GM23338 (cell line): ENCODE results near the gene CLTA. TPM values are rescaled to one million over a fixed set of nuclear protein-coding genes. Genes with fewer than 3 reads are reported as not detected.

Experiments
- ATAC-seq: fragments of 200-7000 bp; cut with Tn5 transposase; 3 replicates; pipeline ENCODE4 v1.9.1; 2020
- DNase-seq: peaks from one replicate; pipeline ENCODE4 v3.0.0-alpha.2; 2015; ENCODE audit warnings: low spot score
- H2AFZ ChIP-seq: fragments of 200-600 bp; sonication (generic); 2 replicates; pipeline ENCODE4 v1.8.0; 2016; ENCODE audit warnings: antibody characterized with exemption, mild to moderate bottlenecking, moderate library complexity
- H3F3A ChIP-seq: fragments of 200-600 bp; sonication (generic); replicated peaks from 2 replicates; pipeline ENCODE4 v1.8.0; 2017; ENCODE audit warnings: antibody characterized with exemption, mixed run types, low read depth
- H3K27ac ChIP-seq: fragments of 200-600 bp; sonication (generic); 2 replicates; pipeline ENCODE4 v1.6.1; 2016; ENCODE audit warnings: low read depth
- H3K27me3 ChIP-seq: fragments of 200-600 bp; sonication (generic); 2 replicates; pipeline ENCODE4 v1.8.0; 2016; ENCODE audit warnings: mild to moderate bottlenecking, mixed run types, moderate library complexity; ENCODE audit not compliant: insufficient read depth
- H3K36me3 ChIP-seq: fragments of 200-600 bp; sonication (generic); 2 replicates; pipeline ENCODE4 v1.8.0; 2016; ENCODE audit warnings: mild to moderate bottlenecking; ENCODE audit not compliant: insufficient read depth
- H3K4me1 ChIP-seq: fragments of 200-600 bp; sonication (generic); 2 replicates; pipeline ENCODE4 v1.8.0; 2016; ENCODE audit warnings: mild to moderate bottlenecking, moderate library complexity; ENCODE audit not compliant: insufficient read depth
- H3K4me2 ChIP-seq: fragments of 200-600 bp; sonication (generic); 2 replicates; pipeline ENCODE4 v1.7.1; 2017; ENCODE audit warnings: mixed run types
- H3K4me3 ChIP-seq: fragments of 200-600 bp; sonication (generic); 2 replicates; pipeline ENCODE4 v1.6.1; 2016; ENCODE audit warnings: mixed run types
- H3K79me2 ChIP-seq: fragments of 200-600 bp; sonication (generic); replicated peaks from 2 replicates; pipeline ENCODE4 v1.8.0; 2017; ENCODE audit warnings: mild to moderate bottlenecking; ENCODE audit not compliant: insufficient read depth
- H3K9me2 ChIP-seq: fragments of 200-600 bp; sonication (generic); 2 replicates; pipeline ENCODE4 v1.8.0; 2017; ENCODE audit not compliant: insufficient read depth
- H4K20me1 ChIP-seq: fragments of 200-600 bp; sonication (generic); replicated peaks from 2 replicates; pipeline ENCODE4 v1.8.0; 2017; ENCODE audit warnings: mild to moderate bottlenecking; ENCODE audit not compliant: insufficient read depth
- H3K27ac Mint-ChIP-seq: 2 replicates; pipeline ENCODE4 v1.8.0; 2020; ENCODE audit warnings: inconsistent platforms, mild to moderate bottlenecking, moderate library complexity, mixed read lengths
- H3K27me3 Mint-ChIP-seq: 3 replicates; pipeline ENCODE4 v1.8.0; 2022; ENCODE audit warnings: low read depth, mild to moderate bottlenecking, moderate library complexity, mixed read lengths, inconsistent platforms; ENCODE audit not compliant: insufficient read depth, poor library complexity
- H3K36me3 Mint-ChIP-seq: 3 replicates; pipeline ENCODE4 v1.8.0; 2021; ENCODE audit warnings: low read depth, mild to moderate bottlenecking, inconsistent platforms, moderate library complexity, mixed read lengths
- H3K4me1 Mint-ChIP-seq: 3 replicates; pipeline ENCODE4 v1.8.0; 2020; ENCODE audit warnings: mild to moderate bottlenecking, inconsistent platforms, mixed read lengths
- H3K4me3 Mint-ChIP-seq: 3 replicates; pipeline ENCODE4 v1.8.0; 2021; ENCODE audit warnings: moderate library complexity, mild to moderate bottlenecking, inconsistent platforms, mixed read lengths
- H3K9me3 Mint-ChIP-seq: 3 replicates; pipeline ENCODE4 v1.8.0; 2020; ENCODE audit warnings: moderate library complexity, mild to moderate bottlenecking, inconsistent platforms, mixed read lengths
- CREB1 ChIP-seq: fragments of 250-450 bp; sonication (Bioruptor Pico); IDR thresholded peaks from 2 replicates; pipeline ENCODE4 v1.5.0; 2020; ENCODE audit warnings: low read depth, mild to moderate bottlenecking, moderate library complexity
- EZH2 ChIP-seq: fragments of 200-600 bp; sonication (generic); IDR thresholded peaks from one replicate; pipeline ENCODE4 v1.8.0; 2017; ENCODE audit warnings: antibody characterized with exemption, mild to moderate bottlenecking, low read depth; ENCODE audit not compliant: unreplicated experiment
- EZH2phosphoT487 ChIP-seq: fragments of 200-600 bp; sonication (generic); IDR thresholded peaks from one replicate; pipeline ENCODE4 v1.8.1; 2018; ENCODE audit warnings: antibody characterized with exemption; ENCODE audit not compliant: unreplicated experiment
- JUNB ChIP-seq: IDR thresholded peaks from one replicate; pipeline ENCODE4 v1.6.1; 2016; ENCODE audit warnings: antibody characterized with exemption; ENCODE audit not compliant: unreplicated experiment
- NANOG ChIP-seq: IDR thresholded peaks from 2 replicates; pipeline ENCODE4 v1.6.1; 2016; ENCODE audit warnings: antibody characterized with exemption, borderline replicate concordance
- POLR2AphosphoS5 ChIP-seq: IDR thresholded peaks from 2 replicates; pipeline ENCODE4 v1.6.1; 2016; ENCODE audit warnings: antibody characterized with exemption, low read depth
- STAT1 ChIP-seq: IDR thresholded peaks from one replicate; pipeline ENCODE4 v1.6.1; 2016; ENCODE audit warnings: antibody characterized with exemption; ENCODE audit not compliant: unreplicated experiment
- ZNF114 ChIP-seq: fragments of 250-450 bp; sonication (Bioruptor Pico); IDR thresholded peaks from 2 replicates; pipeline ENCODE4 v1.5.0; 2020; ENCODE audit warnings: mild to moderate bottlenecking, moderate library complexity
- ZNF331 ChIP-seq: fragments of 250-450 bp; sonication (Bioruptor Pico); IDR thresholded peaks from 2 replicates; pipeline ENCODE4 v1.5.0; 2020; ENCODE audit warnings: low read depth, mild to moderate bottlenecking, moderate library complexity
- polyA plus RNA-seq: library from polyadenylated mRNA; unstranded; fragments of >200 nt; fragmentation: Nextera tagmentation; extraction: Ambion mirVana; gene quantifications from 2 replicates; pipeline ENCODE4 v1.2.1, GENCODE V29; 2016
- total RNA-seq: library from RNA; depleted of rRNA; stranded (reverse); fragments of >200 nt; shearing (Covaris generic); gene quantifications from 2 replicates; pipeline ENCODE4 v1.2.3, GENCODE V29; 2014
- TF ChIP-seq, protein P1 (sequence below): fragments of 250-450 bp; sonication (Bioruptor Pico); IDR thresholded peaks from 2 replicates; pipeline ENCODE4 v1.5.0; 2020; ENCODE audit warnings: mild to moderate bottlenecking, moderate library complexity
- TF ChIP-seq, protein P2 (sequence below): IDR thresholded peaks from one replicate; pipeline ENCODE4 v1.6.1; 2018; ENCODE audit warnings: antibody characterized with exemption; ENCODE audit not compliant: unreplicated experiment
- TF ChIP-seq, protein P3 (sequence below), 2 experiments: fragments of 200-600 bp in 1 of 2; sonication (generic) in 1 of 2; conservative IDR thresholded peaks; 2 replicates each; pipeline versions ENCODE4 v1.5.1 to v1.6.1; 2016 to 2017; ENCODE audit warnings: antibody characterized with exemption in 2 of 2, low read depth in 2 of 2, mild to moderate bottlenecking in 2 of 2, moderate library complexity in 1 of 2
- TF ChIP-seq, protein P4 (sequence below): IDR thresholded peaks from 2 replicates; pipeline ENCODE4 v1.6.1; 2016; ENCODE audit warnings: antibody characterized with exemption

Gene CLTA
- total and polyA plus RNA-seq, 2 experiments from 2014 or later: 223 to 259 TPM

DNA sequence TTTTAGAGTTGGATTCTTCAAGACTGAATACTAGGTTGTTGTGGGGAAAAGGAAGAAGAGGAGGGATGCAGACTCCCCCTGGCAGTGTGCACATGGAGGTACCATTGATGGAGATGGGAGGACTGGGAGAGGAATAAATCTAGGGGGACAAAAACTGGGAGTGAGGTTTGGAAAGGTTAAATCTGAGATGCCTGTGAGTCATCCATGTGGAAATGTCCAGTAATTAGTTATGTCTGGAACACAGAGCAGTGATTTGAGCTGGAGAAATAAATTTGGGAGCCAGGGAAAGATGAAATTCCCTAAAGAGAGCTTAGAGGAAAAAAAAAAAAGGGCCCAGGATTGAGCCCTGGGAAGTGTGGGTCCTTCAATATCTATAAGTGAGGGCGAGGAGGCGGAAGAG is 29.5 kb upstream of the CLTA start:
- TF ChIP-seq POLR2AphosphoS5: no peak
- TF ChIP-seq, protein P1, sequence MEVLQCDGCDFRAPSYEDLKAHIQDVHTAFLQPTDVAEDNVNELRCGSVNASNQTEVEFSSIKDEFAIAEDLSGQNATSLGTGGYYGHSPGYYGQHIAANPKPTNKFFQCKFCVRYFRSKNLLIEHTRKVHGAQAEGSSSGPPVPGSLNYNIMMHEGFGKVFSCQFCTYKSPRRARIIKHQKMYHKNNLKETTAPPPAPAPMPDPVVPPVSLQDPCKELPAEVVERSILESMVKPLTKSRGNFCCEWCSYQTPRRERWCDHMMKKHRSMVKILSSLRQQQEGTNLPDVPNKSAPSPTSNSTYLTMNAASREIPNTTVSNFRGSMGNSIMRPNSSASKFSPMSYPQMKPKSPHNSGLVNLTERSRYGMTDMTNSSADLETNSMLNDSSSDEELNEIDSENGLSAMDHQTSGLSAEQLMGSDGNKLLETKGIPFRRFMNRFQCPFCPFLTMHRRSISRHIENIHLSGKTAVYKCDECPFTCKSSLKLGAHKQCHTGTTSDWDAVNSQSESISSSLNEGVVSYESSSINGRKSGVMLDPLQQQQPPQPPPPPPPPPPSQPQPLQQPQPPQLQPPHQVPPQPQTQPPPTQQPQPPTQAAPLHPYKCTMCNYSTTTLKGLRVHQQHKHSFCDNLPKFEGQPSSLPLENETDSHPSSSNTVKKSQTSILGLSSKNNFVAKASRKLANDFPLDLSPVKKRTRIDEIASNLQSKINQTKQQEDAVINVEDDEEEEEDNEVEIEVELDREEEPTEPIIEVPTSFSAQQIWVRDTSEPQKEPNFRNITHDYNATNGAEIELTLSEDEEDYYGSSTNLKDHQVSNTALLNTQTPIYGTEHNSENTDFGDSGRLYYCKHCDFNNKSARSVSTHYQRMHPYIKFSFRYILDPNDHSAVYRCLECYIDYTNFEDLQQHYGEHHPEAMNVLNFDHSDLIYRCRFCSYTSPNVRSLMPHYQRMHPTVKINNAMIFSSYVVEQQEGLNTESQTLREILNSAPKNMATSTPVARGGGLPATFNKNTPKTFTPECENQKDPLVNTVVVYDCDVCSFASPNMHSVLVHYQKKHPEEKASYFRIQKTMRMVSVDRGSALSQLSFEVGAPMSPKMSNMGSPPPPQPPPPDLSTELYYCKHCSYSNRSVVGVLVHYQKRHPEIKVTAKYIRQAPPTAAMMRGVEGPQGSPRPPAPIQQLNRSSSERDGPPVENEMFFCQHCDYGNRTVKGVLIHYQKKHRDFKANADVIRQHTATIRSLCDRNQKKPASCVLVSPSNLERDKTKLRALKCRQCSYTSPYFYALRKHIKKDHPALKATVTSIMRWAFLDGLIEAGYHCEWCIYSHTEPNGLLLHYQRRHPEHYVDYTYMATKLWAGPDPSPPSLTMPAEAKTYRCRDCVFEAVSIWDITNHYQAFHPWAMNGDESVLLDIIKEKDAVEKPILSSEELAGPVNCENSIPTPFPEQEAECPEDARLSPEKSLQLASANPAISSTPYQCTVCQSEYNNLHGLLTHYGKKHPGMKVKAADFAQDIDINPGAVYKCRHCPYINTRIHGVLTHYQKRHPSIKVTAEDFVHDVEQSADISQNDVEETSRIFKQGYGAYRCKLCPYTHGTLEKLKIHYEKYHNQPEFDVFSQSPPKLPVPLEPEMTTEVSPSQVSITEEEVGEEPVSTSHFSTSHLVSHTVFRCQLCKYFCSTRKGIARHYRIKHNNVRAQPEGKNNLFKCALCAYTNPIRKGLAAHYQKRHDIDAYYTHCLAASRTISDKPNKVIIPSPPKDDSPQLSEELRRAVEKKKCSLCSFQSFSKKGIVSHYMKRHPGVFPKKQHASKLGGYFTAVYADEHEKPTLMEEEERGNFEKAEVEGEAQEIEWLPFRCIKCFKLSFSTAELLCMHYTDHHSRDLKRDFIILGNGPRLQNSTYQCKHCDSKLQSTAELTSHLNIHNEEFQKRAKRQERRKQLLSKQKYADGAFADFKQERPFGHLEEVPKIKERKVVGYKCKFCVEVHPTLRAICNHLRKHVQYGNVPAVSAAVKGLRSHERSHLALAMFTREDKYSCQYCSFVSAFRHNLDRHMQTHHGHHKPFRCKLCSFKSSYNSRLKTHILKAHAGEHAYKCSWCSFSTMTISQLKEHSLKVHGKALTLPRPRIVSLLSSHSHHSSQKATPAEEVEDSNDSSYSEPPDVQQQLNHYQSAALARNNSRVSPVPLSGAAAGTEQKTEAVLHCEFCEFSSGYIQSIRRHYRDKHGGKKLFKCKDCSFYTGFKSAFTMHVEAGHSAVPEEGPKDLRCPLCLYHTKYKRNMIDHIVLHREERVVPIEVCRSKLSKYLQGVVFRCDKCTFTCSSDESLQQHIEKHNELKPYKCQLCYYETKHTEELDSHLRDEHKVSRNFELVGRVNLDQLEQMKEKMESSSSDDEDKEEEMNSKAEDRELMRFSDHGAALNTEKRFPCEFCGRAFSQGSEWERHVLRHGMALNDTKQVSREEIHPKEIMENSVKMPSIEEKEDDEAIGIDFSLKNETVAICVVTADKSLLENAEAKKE: no peak
- no peak for TF ChIP-seq CREB1 (CRISPR knock-in tag)
- TF ChIP-seq NANOG: no peak
- TF ChIP-seq, protein P2, sequence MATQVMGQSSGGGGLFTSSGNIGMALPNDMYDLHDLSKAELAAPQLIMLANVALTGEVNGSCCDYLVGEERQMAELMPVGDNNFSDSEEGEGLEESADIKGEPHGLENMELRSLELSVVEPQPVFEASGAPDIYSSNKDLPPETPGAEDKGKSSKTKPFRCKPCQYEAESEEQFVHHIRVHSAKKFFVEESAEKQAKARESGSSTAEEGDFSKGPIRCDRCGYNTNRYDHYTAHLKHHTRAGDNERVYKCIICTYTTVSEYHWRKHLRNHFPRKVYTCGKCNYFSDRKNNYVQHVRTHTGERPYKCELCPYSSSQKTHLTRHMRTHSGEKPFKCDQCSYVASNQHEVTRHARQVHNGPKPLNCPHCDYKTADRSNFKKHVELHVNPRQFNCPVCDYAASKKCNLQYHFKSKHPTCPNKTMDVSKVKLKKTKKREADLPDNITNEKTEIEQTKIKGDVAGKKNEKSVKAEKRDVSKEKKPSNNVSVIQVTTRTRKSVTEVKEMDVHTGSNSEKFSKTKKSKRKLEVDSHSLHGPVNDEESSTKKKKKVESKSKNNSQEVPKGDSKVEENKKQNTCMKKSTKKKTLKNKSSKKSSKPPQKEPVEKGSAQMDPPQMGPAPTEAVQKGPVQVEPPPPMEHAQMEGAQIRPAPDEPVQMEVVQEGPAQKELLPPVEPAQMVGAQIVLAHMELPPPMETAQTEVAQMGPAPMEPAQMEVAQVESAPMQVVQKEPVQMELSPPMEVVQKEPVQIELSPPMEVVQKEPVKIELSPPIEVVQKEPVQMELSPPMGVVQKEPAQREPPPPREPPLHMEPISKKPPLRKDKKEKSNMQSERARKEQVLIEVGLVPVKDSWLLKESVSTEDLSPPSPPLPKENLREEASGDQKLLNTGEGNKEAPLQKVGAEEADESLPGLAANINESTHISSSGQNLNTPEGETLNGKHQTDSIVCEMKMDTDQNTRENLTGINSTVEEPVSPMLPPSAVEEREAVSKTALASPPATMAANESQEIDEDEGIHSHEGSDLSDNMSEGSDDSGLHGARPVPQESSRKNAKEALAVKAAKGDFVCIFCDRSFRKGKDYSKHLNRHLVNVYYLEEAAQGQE: no peak
- TF ChIP-seq, protein P3, sequence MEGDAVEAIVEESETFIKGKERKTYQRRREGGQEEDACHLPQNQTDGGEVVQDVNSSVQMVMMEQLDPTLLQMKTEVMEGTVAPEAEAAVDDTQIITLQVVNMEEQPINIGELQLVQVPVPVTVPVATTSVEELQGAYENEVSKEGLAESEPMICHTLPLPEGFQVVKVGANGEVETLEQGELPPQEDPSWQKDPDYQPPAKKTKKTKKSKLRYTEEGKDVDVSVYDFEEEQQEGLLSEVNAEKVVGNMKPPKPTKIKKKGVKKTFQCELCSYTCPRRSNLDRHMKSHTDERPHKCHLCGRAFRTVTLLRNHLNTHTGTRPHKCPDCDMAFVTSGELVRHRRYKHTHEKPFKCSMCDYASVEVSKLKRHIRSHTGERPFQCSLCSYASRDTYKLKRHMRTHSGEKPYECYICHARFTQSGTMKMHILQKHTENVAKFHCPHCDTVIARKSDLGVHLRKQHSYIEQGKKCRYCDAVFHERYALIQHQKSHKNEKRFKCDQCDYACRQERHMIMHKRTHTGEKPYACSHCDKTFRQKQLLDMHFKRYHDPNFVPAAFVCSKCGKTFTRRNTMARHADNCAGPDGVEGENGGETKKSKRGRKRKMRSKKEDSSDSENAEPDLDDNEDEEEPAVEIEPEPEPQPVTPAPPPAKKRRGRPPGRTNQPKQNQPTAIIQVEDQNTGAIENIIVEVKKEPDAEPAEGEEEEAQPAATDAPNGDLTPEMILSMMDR (conservative IDR thresholded peaks at IDR 0.05; ENCODE audit: low read depth in 2 of 2): no peak
- TF ChIP-seq JUNB: no peak
- TF ChIP-seq ZNF331 (CRISPR knock-in tag): no peak
- TF ChIP-seq EZH2: no peak
- TF ChIP-seq EZH2phosphoT487: no peak
- no peak for TF ChIP-seq ZNF114 (CRISPR knock-in tag)
- TF ChIP-seq STAT1: no peak
- TF ChIP-seq, protein P4, sequence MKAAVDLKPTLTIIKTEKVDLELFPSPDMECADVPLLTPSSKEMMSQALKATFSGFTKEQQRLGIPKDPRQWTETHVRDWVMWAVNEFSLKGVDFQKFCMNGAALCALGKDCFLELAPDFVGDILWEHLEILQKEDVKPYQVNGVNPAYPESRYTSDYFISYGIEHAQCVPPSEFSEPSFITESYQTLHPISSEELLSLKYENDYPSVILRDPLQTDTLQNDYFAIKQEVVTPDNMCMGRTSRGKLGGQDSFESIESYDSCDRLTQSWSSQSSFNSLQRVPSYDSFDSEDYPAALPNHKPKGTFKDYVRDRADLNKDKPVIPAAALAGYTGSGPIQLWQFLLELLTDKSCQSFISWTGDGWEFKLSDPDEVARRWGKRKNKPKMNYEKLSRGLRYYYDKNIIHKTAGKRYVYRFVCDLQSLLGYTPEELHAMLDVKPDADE: no peak
- Mint-ChIP-seq H3K4me3 (no peak overlapping the region; the same call in 2 of the 3 replicates), H3K36me3 (peaks cover 23% of the 10 kb centered on the region), H3K4me1 (peaks cover 46% of the 10 kb centered on the region), H3K27me3 (peaks cover 26% of the 10 kb centered on the region), H3K27ac (no peak overlapping the region; the same call in 1 of the 2 replicates), H3K9me3 (peaks cover 22% of the 10 kb centered on the region)
- no peaks in the 10 kb centered on the region for H3K27me3 ChIP-seq
- H3K4me3 ChIP-seq: no peak overlapping the region
- no peaks in the 10 kb centered on the region for H4K20me1 ChIP-seq
- H2AFZ ChIP-seq: no peak overlapping the region
- no peak overlapping the region for H3K4me2 ChIP-seq
- H3K9me2 ChIP-seq: peaks cover 3% of the 10 kb centered on the region
- peaks cover 27% of the 10 kb centered on the region for H3K4me1 ChIP-seq
- no peaks in the 10 kb centered on the region for H3K36me3 ChIP-seq
- ATAC-seq: no peak
- peaks cover 7% of the 10 kb centered on the region; the same call in 1 of the 2 replicates for H3F3A ChIP-seq
- no peaks in the 10 kb centered on the region for H3K79me2 ChIP-seq
- no peak overlapping the region for H3K27ac ChIP-seq
- DNase-seq: no peak
